ENCODE data around the gene EHD1. TPM values are rescaled to one million over a fixed set of nuclear protein-coding genes. Genes with fewer than 3 reads are reported as not detected.

EHD1 gene
- polyA plus RNA-seq, 1 donor (not counting 4 experiments of a cell fraction or from before 2014, with no cell fraction given) = 73.9 TPM

- peak; percentile 76 for DNase-seq (ENCODE audit: low read depth, low spot score)
Measured at GRCh38 chr11:64923944-64924909, 45.8 kb upstream of the EHD1 start, which contains the start of gene PPP2R5B. PPP2R5B (plus strand) TSS chr11:64924689; CDS start chr11:64925735, 1,046 bp downstream.

GRCh38 chr11:64923151-64923661 is 44.8 kb upstream of the EHD1 start:
- H3K27ac ChIP-seq (ENCODE audit: control insufficient read depth, insufficient read depth, low read length) = no peak overlapping the region
- peaks cover 4% of the 10 kb centered on the region for H3K4me1 ChIP-seq (ENCODE audit: control insufficient read depth, extremely low read depth, insufficient read depth, low read length)
- peaks cover 5 to 9% of the 10 kb centered on the region in 2 experiments for H3K36me3 ChIP-seq (ENCODE audit: control insufficient read depth in 2 of 2, extremely low read depth in 1 of 2, insufficient read depth in 2 of 2, low read length in 2 of 2)
- no peak for TF ChIP-seq EZH2 (IDR thresholded peaks at IDR 0.05; ENCODE audit: low read length)
- no peak for TF ChIP-seq CTCF (optimal IDR thresholded peaks at IDR 0.05 in 1 of 3, IDR thresholded peaks at IDR 0.05 in 1 of 3, conservative IDR thresholded peaks at IDR 0.05 in 1 of 3; ENCODE audit: extremely low read depth in 1 of 3, insufficient read depth in 2 of 3, low read length in 3 of 3)
- H2AFZ ChIP-seq (ENCODE audit: control insufficient read depth, low read length) = no peak overlapping the region
- H3K4me2 ChIP-seq (ENCODE audit: control insufficient read depth, extremely low read depth, insufficient read depth, low read depth, low read length) = no peak overlapping the region
- no peaks in the 10 kb centered on the region for H3K27me3 ChIP-seq (ENCODE audit: control insufficient read depth, extremely low read depth, insufficient read depth, low read length)
- H3K4me3 ChIP-seq (ENCODE audit: control insufficient read depth in 2 of 3, extremely low read depth in 1 of 3, insufficient read depth in 2 of 3, low read depth in 1 of 3, low read length in 3 of 3) = no peak overlapping the region
- DNase-seq (ENCODE audit: low read depth, low spot score) (no peak), FAIRE-seq (no peak)
- H3K9me1 ChIP-seq (ENCODE audit: control insufficient read depth, extremely low read depth, insufficient read depth, low read length) = no peaks in the 10 kb centered on the region
- dilution Hi-C loops (cut with MboI; ENCODE audit: extremely low pct_ligation_motif_present, low sequenced_read_pairs) = no loop called here
- H4K20me1 ChIP-seq (ENCODE audit: control insufficient read depth, extremely low read depth, insufficient read depth, low read length) = no peaks in the 10 kb centered on the region
- H3K9ac ChIP-seq (ENCODE audit: control insufficient read depth, extremely low read depth, insufficient read depth, low read length) = no peak overlapping the region
- no peaks in the 10 kb centered on the region for H3K79me2 ChIP-seq (ENCODE audit: control insufficient read depth, insufficient read depth, low read length)
- H3K9me3 ChIP-seq (ENCODE audit: control insufficient read depth, low read depth, low read length) = no peaks in the 10 kb centered on the region

More at GRCh38 chr11:64923944-64924909, 45.8 kb upstream of the EHD1 start, which contains the start of gene PPP2R5B:
- no peaks in the 10 kb centered on the region for H3K9me1 ChIP-seq (ENCODE audit: control insufficient read depth, extremely low read depth, insufficient read depth, low read length)
- H3K27ac ChIP-seq (ENCODE audit: control insufficient read depth, insufficient read depth, low read length) = peak within 1 kb of the TSS; percentile 89
- H3K4me2 ChIP-seq (ENCODE audit: control insufficient read depth, extremely low read depth, insufficient read depth, low read depth, low read length) = peak within 1 kb of the TSS; percentile 86
- TF ChIP-seq EZH2 (IDR thresholded peaks at IDR 0.05; ENCODE audit: low read length) = no peak
- TF ChIP-seq CTCF (optimal IDR thresholded peaks at IDR 0.05 in 1 of 3, IDR thresholded peaks at IDR 0.05 in 1 of 3, conservative IDR thresholded peaks at IDR 0.05 in 1 of 3; ENCODE audit: extremely low read depth in 1 of 3, insufficient read depth in 2 of 3, low read length in 3 of 3) = no peak
- dilution Hi-C loops (cut with MboI; ENCODE audit: extremely low pct_ligation_motif_present, low sequenced_read_pairs) = no loop called here
- peaks cover 4% of the 10 kb centered on the region for H3K4me1 ChIP-seq (ENCODE audit: control insufficient read depth, extremely low read depth, insufficient read depth, low read length)
- no peaks in the 10 kb centered on the region for H3K9me3 ChIP-seq (ENCODE audit: control insufficient read depth, low read depth, low read length)
- no peaks in the 10 kb centered on the region for H3K27me3 ChIP-seq (ENCODE audit: control insufficient read depth, extremely low read depth, insufficient read depth, low read length)
- H3K79me2 ChIP-seq (ENCODE audit: control insufficient read depth, insufficient read depth, low read length) = no peaks in the 10 kb centered on the region
- FAIRE-seq = peak; percentile 97
- H4K20me1 ChIP-seq (ENCODE audit: control insufficient read depth, extremely low read depth, insufficient read depth, low read length) = no peaks in the 10 kb centered on the region
- H2AFZ ChIP-seq (ENCODE audit: control insufficient read depth, low read length) = peak within 1 kb of the TSS; percentile 75
- H3K9ac ChIP-seq (ENCODE audit: control insufficient read depth, extremely low read depth, insufficient read depth, low read length) = peak within 1 kb of the TSS; percentile 79
- peaks cover 7 to 14% of the 10 kb centered on the region in 2 experiments for H3K36me3 ChIP-seq (ENCODE audit: control insufficient read depth in 2 of 2, extremely low read depth in 1 of 2, insufficient read depth in 2 of 2, low read length in 2 of 2)
- peak within 1 kb of the TSS; percentile 69 to 90 (median 79) for H3K4me3 ChIP-seq (ENCODE audit: control insufficient read depth in 2 of 3, extremely low read depth in 1 of 3, insufficient read depth in 2 of 3, low read depth in 1 of 3, low read length in 3 of 3)
